Activated CD8-positive, alpha-beta memory T cell treated with anti-CD3 and anti-CD28 coated beads, Interleukin-2, amount 50 U/mL, for 1 hour (primary cell): ENCODE measurements around the gene MYL5.

Experiments
- DNase-seq: peaks from one replicate; pipeline ENCODE4 v3.0.0-alpha.2; 2020; ENCODE audit errors: extremely low read depth

The MYL5 gene

DNA sequence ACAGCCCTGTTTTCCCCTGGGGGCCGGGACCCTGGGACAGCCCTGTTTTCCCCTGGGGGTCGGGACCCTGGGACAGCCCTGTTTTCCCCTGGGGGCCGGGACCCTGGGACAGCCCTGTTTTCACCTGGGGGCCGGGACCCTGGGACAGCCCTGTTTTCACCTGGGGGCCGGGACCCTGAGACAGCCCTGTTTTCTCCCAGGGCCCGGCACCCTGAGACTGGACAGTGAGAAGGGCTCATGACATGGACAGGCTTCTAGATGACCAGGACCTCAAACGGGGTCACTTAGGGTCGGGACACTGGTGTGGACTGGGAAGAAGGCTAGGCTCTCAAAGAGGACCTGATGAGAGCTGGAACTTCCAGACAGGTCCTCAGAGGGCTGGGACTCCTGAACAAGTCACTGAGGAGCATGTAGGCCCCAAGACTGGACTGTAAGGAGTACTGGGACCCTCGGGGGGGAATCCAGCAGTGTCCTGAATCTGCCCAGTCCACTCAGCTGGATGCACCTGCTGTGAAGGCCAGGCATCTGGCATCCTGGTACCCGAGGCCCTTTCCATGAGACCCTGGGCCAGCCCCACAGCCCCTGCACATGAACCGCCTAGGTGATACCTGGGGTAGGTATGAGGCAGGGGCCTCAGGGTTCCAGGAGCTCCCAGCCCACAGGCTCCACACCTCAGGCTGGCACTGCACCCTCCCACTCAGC lies 33.7 kb downstream of the MYL5 start:
- no peak for DNase-seq

DNA sequence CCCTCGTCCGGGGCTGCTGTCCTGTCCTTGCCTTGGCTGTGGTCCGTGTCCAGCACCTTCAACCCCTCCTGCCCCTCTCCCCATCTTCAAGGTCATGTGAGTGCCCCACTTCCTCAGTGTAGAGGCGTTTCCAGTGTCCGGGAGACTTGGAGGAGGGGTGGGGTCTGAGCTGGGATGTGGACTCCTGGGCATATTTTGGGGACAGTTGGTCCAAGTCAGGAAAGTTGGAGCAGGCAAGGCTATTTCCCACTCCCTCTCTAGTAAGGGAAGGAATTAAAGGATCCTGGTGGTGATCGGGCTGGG lies 34.2 kb downstream of the MYL5 start:
- no peak for DNase-seq

DNA sequence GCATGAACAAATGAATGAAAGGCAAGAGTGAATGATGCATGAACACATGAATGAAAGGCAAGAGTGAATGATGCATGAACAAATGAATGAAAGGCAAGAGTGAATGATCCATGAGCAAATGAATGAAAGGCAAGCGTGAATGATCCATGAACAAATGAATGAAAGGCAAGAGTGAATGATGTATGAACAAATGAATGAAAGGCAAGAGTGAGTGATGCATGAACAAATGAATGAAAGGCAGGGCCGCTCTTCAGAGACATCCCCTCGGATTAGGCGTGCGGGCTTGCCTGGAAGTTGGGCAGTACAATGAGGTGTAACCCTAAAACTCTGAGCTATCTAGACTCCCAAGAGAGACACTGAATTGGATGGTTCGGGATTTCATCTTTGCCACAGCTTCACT lies 35.0 kb downstream of the MYL5 start:
- no peak for DNase-seq

DNA sequence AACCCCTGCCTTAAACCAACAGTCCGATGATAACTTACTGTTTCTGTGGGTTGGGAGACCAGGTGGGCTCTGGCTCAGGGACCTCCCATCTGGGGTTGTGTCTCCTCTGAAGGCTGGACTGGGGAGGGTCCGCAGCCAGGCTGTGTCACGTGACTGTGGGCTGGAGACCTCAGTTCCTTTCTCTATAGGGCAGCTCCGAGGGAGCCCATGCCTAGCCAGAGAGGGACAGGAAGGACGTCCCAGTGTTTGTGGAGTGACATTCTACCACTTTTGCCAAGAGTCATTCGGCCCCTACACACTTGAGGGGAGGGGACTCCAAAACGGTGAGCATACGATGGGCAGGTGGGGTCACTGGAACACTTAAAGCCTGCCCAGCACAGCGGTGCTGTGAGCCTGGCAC lies 35.8 kb downstream of the MYL5 start:
- DNase-seq, result no peak

DNA sequence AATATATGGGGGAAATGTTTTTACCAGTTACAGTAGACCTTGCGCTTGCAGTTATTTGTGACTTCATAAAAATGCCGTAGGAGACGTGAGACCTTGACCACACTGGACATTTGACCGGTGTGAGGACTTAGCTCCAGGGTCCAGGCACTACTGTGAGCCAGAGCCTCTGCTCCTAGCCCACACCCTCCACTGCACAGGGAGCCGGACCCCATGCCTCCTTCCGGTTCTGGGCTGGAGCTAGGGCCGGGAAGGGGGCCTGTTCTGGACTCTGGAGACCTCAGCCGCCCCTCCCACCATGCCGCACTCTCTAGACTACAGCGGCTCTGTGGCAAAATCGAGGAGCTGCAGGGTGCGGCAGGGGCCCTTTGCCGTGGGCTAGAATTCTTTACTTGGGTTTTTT lies 36.6 kb downstream of the MYL5 start:
- no peak for DNase-seq

DNA sequence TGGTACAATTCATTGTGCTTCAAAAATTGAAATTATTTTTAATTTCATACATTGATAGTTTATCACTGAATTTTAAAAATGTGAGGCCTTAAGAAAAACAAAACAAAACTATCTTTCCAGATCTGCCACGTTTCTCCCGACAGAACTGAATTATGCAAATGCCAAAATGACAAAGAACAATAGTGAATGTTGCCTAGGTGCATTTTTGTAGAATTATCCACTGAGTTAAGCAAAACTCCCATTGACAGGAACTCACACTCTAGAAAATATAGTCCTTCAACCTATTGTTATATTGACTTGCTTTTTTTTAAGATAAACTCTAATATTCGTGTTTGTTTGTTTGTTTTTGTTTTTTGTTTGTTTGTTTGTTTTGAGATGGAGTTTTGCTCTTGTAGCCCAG lies 37.8 kb downstream of the MYL5 start:
- DNase-seq, result no peak

DNA sequence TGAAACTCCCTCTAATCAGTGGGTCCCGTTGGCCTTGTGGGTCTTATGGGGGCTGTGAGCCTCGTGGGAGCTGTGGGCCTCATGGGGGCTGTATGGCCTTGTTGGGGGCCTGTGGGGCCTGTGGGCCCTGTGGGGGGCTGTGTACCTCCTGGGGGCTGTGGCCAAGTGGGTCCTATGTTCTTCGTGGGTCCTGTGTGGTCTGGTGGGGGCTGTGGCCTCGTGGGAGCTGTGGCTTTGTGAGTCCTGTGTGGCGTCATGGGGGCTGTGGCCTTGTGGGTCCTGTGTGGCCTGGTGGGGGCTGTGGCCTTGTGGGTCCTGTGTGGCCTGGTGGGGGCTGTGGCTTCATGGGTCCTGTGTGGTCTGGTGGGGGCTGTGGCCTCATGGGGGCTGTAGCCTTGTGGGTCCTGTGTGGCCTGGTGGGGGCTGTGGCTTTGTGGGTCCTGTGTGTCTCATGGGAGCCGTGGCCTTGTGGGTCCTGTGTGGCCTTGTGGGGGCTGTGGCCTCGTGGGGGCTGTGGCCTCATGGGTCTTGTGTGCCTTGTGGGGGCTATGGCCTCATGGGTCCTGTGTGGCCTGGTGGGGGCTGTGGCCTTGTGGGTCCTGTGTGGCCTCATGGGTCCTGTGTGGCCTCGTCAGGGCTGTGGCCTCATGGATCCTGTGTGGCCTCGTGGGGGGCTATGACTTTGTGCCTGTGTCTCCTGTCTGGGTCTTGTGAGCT lies 38.7 kb downstream of the MYL5 start:
- no peak for DNase-seq

DNA sequence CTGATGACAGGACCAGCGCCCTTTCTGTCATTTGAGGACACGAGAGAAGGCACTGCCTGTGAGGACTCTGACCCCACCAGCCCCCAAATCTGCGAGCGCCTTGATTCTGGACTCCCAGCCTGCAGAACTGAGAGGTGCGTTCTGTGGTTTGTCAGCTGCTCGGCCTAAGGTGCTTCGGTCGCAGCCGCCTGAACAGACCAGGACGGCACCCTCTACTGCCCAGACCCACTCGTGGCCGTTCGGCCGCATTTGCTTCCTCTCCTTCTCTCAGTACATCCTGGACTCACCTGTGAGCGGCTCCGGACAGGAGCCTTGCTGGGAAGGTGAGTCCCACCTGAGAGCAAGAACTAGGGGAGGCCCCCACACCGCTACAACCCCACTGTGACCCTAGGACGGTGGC lies 39.7 kb downstream of the MYL5 start:
- no peak for DNase-seq

DNA sequence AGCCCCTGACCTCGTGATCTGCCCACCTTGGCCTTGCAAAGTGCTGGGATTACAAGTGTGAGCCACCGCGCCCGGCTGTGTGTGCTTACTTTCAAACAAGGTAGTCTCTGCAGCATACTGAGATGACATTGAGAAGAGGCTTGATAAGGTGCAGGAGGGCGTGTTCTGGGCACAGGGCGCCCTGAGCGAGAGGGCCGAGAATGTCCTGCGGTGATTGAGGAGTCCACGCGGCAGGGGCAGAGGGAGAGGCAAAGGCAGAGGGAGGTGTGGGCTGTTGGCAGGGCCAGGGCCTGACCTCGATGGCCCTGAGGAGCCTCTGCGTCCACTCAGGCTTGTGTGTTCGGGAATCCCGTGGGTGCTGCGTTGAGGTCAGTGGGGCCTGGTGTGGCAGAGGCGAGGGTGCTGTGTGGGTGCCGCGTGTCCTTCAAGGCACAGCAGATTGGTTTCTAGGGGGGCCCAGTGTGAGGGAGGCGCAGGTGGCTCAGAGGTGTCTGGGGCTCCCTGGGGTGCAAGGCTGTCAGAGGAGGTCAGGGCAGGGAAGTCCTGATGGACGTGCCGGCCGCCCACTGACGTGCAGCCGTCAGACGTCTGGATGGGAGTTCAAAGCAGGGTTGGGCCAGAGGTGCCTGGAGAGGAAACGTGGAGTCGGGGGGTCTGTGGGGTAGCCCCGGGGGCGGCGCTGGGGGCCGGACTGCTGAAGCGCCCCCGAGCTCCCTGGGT lies 43.4 kb downstream of the MYL5 start:
- DNase-seq, result no peak

DNA sequence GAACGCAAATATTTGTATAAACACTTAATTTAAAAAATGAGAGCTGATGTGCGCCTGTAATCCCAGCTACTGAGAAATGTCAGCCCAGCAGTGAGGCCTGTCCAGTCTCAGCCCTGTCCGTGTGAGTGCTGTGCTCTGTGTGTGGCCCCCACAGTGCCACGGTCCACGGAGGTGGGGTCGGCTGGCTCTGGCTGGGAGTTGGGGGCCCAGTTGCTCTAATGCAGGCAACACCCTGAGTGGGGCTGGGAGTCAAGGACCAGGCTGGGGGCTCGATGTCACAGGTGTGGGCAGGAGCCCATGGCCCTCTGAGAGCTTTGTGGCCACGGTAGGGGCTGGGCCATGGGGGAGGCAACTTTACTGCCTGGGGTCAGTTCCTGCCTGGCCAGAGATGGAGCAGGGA lies 44.1 kb downstream of the MYL5 start:
- no peak for DNase-seq

DNA sequence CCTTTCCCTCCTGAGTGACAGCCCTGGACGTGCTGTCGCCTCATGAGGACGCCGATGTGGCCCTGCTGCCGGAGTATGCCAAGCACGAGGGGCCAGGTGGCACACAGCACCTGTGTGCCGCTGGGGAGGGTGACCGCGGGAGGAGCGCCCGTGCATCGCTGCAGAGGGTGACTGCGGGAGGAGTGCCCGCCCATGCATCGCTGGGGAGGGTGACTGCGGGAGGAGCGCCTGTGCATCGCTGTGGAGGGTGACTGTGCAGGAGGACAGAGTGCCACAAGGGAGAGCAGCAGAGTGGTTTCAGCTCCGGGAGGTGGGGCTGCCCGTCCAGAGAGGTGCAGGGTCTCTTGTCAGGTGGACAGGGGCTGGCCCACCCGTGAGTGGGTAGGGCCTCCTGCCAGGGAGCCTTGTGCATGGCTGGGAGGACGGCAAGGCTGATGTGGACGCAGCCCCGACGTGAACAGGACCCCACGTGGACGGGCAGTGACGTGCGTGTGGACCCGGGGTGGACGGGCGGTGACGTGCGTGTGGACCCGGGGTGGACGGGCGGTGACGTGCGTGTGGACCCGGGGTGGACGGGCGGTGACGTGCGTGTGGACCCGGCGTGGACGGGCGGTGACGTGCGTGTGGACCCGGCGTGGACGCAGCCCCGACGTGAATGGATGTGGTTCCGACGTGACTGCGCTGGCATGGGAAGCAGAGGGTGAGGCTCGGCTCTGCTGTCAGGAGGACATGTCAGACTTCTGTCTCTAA lies 45.9 kb downstream of the MYL5 start:
- no peak for DNase-seq

DNA sequence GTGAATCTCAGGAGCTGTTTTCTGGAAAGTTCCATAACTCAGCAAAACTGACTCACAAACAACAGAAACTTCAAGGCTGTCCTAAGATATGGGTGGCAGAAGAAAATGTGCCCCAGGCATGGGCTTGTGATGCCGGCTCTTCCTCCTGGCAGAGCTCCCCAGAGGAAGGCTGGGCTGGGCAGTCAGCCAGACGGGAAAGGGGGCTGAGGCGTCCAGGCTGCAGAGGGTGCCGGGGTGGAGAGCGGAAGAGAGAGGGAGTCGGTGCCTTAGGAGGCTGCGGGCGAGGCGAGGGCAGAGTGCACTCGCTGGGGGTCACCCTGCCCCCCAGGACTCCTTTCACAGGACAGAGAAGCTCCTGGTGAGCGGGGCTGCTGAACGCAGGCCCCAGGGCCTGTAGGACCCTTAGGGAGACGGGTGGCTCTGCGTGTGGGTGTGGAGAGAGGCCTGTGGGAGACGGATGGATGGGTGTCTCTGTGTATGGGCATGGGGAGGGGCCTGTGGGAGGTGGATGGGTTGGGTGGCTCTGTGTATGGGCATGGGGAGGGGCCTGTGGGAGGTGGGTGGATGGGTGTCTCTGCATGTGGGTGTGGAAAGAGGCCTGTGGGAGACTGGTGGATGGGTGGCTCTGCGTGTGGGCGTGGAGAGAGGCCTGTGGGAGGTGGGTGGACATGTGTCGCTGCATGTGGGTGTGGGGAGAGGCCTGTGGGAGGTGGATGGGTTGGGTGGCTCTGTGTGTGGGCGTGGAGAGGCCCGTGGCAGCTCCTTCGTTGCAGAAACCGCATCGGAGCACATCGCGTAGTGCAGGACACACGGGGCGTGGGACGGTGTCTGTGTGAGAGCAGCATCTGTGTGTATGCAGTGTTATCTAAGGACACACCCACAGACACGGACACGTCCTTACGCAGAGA lies 47.2 kb downstream of the MYL5 start:
- no peak for DNase-seq

DNA sequence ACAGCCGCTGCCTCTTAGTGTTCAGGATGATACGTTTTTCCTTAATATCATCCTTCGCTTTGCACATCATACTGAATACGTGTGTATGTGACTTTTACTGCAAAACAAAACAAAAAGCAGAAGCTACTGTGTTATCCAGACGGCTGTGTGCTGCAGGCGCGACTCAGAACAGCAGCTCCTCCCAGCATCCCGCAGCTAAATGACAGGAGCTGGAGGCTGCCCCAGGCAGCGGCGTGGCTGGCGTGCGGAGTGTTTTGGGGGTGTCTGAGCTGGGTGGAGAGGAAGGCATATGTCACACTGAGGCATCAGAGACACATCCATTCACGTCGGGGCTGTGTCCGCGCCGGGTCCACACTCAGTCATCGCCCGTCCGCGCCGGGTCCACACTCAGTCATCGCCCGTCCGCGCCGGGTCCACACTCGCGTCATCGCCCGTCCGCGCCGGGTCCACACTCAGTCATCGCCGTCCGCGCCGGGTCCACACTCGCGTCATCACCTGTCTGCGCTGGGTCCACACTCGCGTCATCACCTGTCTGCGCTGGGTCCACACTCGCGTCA lies 47.9 kb downstream of the MYL5 start:
- DNase-seq, result no peak

DNA sequence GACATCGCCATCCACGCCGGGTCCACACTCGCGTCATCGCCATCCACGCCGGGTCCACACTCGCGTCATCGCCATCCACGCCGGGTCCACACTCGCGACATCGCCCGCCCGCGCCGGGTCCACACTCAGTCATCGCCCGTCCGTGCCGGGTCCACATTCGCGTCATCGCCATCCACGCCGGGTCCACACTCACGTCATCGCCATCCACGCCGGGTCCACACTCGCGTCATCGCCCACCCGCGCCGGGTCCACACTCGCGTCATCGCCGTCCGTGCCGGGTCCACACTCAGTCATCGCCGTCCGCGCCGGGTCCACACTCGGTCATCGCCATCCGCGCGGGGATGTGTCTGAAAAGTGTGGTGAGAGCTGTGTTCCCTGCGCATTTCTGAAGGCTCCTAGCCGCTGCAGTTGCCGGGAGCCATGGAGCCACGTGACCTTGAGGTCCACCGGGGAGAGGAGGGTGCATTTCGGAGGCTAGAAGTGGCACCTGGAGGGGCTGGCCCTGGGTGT lies 48.6 kb downstream of the MYL5 start:
- DNase-seq, result no peak

DNA sequence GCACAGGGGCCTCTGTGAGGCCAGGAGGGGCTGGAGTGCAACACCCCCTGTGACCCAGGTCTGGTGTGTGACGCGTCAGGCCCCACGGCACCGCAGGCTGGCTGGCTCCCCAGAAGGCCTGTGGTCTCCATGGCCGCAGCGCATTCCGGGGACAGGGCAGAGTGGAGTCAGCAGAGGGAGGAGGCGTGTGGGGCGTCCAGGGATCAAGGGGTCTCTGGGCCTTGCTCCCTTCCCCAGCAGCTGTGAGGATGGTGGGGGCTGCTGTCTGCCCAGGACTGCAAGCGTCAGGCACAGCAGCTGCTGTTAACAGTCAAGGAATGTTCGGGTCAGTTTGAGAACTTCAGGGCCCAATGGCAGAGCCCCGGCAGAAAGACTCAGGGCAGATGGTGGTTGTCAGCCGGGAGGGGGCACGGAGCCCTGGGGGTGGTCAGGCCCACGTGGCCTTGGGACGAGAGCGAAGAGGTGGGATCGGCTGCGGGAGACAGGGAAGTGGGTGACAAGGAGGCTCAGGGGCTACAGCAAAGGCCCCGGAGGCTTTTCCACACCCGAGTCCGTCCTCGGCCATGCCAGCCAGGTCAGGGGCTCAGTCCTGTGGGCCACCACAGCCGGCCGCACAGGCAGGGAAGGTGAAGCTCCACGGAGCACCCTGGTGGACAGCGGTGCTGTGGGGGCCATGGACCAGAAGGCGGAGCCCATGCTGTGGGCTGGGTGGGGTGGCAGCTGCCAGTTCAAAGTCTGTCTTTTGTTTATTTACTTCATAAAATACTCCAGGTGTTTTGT lies 49.6 kb downstream of the MYL5 start:
- DNase-seq, result no peak

DNA sequence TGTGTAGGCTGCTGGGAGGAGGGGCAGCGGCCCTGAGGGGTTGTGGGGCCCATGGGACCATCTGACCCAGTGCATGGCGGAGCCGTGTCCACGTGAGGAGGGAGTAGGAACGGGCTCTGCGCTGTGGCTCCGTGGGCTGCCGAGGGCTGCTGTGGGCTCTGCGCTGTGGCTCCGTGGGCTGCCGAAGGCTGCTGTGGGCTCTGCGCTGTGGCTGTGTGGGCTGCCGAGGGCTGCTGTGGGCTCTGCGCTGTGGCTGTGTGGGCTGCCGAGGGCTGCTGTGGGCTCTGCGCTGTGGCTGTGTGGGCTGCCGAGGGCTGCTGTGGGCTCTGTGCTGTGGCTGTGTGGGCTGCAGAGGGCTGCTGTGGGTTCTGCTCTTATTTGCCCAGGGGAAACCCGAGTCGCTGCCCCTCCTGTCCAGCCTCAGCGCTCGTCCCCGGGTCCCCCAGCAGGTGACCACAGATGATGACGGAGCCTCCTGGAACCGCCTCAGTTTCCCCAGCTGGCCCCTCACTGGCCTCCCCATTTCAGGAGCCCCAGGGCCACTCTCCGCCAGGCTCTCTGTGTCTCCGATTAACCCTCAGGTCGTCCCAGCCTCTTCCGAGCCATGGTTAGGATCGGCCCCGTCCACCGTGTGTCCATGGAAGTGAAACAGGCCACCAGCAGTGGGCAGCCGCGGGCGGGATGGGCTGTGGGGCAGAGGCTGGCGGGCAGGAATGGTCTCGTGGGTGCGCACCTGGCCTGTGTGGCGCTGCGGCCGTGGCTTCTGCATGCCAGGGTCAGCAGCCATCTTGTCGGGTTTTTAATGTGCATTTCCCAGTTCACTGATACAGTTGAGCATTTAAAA lies 51.3 kb downstream of the MYL5 start:
- DNase-seq, result no peak

DNA sequence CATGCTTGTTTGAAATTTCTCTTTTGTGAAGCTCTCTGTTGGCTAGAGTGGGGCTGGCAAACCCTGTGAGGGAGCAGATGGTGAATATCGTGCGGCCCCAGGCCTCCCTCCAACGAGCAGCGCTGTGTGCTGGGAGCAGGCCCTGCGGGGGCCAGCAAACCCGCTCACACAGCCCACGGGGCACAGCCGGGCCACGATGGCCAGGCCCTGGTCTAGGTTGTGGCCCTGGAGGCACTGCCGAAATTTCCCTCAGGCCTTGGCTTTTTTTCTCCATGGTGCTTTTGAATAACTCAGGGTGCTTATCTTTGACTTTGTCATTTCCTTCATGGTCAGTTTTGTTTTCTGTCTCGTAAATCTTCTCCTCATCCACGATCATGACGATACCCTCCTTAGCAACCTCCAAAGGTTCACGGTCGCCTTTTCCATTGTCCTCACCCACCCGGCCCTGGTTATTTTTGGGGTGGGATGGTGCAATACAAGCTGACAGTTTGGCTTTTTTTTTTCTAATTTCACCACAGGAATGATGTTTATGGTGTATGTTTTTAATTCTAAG lies 52.0 kb downstream of the MYL5 start:
- no peak for DNase-seq

DNA sequence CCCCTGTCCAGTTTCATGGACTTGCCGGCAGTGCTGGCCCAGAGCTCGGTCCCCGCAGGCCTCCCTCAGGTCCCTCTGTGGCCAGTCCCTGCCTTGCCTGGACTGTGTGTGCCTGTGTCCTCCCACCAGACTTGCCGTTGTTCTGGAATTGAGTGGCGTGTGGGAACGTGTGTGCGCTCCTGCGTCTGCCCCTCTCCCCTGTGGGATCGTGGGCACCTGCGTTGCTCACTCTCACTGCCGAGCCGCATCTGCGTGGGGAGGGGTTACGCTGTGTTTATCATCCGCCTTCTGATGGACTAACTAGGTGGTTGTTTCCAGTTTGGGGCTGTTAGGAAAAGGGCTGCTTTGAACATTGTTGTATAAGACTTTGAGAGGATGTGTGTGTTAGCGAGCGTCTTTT lies 52.5 kb downstream of the MYL5 start:
- DNase-seq, result no peak

DNA sequence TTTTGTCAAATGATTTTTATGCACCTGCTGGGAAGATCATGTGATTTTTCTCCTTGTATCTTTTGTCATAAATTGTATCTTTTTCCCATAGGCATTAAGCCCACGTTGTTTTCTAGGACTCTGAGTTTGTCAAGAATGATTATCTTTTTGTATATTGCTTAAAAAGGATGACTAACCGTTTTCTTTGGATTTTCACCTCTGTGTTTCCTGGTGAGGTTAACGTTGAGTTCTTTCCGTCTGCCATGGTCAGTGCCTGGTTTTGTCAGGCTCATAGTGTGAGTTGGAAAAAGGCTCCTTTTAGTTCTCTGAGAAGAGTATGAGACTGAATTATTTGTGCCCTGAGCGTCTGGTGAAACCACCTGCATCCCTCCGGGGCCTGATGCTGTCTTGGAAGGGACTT lies 53.2 kb downstream of the MYL5 start:
- DNase-seq, result no peak
